CD8-positive, alpha-beta memory T cell (primary cell): Measurements from ENCODE around the gene MORC4. TPM values are rescaled to one million over a fixed set of nuclear protein-coding genes. Genes with fewer than 3 reads are reported as not detected.

Source experiments
- CTCF ChIA-PET: fragments of 350-600 bp; sonication (Branson Sonifier 250); formaldehyde crosslinking; loops from one replicate; lab custom pipeline; 2021; ENCODE audit warnings: antibody characterized with exemption; lab: Charles Lee
- POLR2A ChIA-PET: fragments of 350-600 bp; sonication (Branson Sonifier 250); formaldehyde crosslinking; loops from one replicate; lab custom pipeline; 2021; ENCODE audit warnings: antibody characterized with exemption; lab: Charles Lee
- DNase-seq, 5 donors: peaks; one replicate each; pipeline versions ENCODE4 v3.0.0 to v3.0.0-alpha.2; 2020 to 2022; ENCODE audit warnings: mixed read lengths in 1 of 5
- H3K27ac ChIP-seq: one replicate; pipeline ENCODE4 v1.7.0; 2013; ENCODE audit warnings: low read depth, mild to moderate bottlenecking, low read length, moderate library complexity
- H3K27me3 ChIP-seq: 2 replicates; pipeline ENCODE4 v1.7.0; 2013; ENCODE audit warnings: low read length, mild to moderate bottlenecking; ENCODE audit not compliant: insufficient read depth, poor library complexity, severe bottlenecking
- H3K36me3 ChIP-seq: 2 replicates; pipeline ENCODE4 v1.7.0; 2013; ENCODE audit warnings: mild to moderate bottlenecking, low read length, moderate library complexity; ENCODE audit not compliant: insufficient read depth
- H3K4me1 ChIP-seq: 2 replicates; pipeline ENCODE4 v1.7.0; 2013; ENCODE audit warnings: mild to moderate bottlenecking, low read length, moderate library complexity; ENCODE audit not compliant: insufficient read depth
- H3K4me3 ChIP-seq: 2 replicates; pipeline ENCODE4 v1.7.0; 2013; ENCODE audit warnings: mild to moderate bottlenecking, low read length
- H3K9me3 ChIP-seq: 2 replicates; pipeline ENCODE4 v1.7.0; 2013; ENCODE audit warnings: mild to moderate bottlenecking, low read length
- H3K27ac Mint-ChIP-seq, 8 donors: one replicate each; pipeline ENCODE4 v1.8.0; 2020 to 2021; ENCODE audit warnings: mixed read lengths in 8 of 8, mild to moderate bottlenecking in 6 of 8, inconsistent platforms in 3 of 8, moderate library complexity in 3 of 8
- H3K27me3 Mint-ChIP-seq, 2 donors: one replicate each; pipeline ENCODE4 v1.8.0; 2020 to 2021; ENCODE audit warnings: mixed read lengths in 2 of 2, mild to moderate bottlenecking in 1 of 2, moderate library complexity in 1 of 2
- H3K36me3 Mint-ChIP-seq, 3 donors: one replicate each; pipeline ENCODE4 v1.8.0; 2020 to 2021; ENCODE audit warnings: mixed read lengths in 3 of 3, inconsistent platforms in 1 of 3, mild to moderate bottlenecking in 1 of 3
- H3K4me1 Mint-ChIP-seq, 3 donors: one replicate each; pipeline ENCODE4 v1.8.0; 2020 to 2021; ENCODE audit warnings: mixed read lengths in 3 of 3, inconsistent platforms in 1 of 3, mild to moderate bottlenecking in 1 of 3
- H3K4me3 Mint-ChIP-seq, 7 donors: one replicate each; pipeline ENCODE4 v1.8.0; 2020 to 2021; ENCODE audit warnings: mixed read lengths in 7 of 7, mild to moderate bottlenecking in 6 of 7, moderate library complexity in 4 of 7, inconsistent platforms in 2 of 7
- H3K9me3 Mint-ChIP-seq, 5 donors: one replicate each; pipeline ENCODE4 v1.8.0; 2020 to 2022; ENCODE audit warnings: mixed read lengths in 5 of 5, mild to moderate bottlenecking in 3 of 5, moderate library complexity in 2 of 5, inconsistent platforms in 1 of 5
- polyA plus RNA-seq: library from polyadenylated mRNA; unstranded; fragments of 300-500 nt; fragmentation: Illumina TruSeq; gene quantifications from one replicate; pipeline ENCODE4 v1.2.3, GENCODE V29; 2021
- total RNA-seq, 2 experiments: library from RNA; stranded (reverse); gene quantifications; one replicate each; pipeline ENCODE4 v1.2.3, GENCODE V29; 2021

MORC4 gene
- total and polyA plus RNA-seq, 3 experiments from 2014 or later = 4.7 to 11.3 (median 10.0) TPM

DNA sequence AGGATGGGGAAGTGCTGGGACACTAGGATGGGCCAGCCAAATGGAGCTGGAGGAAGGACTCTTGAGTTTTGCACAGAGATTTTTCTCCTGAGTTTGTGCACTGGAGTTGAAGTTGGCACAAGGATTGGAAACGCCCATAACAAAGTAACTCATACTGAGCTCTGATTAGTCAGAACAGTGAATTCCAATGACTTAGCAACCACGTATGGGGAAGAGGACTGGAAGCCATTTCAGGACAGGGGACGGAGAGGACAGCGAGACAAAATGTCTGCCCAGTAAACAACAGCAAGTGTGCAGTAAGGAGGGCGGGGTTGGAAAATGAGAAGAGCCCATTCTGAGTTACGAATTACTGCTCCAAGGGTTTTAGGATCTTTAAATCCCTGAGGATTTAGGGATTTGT lies 102.8 kb downstream of the MORC4 start:
- peaks cover 4 to 10% of the 10 kb centered on the region in 2 donors for H3K27me3 Mint-ChIP-seq
- ChIA-PET CTCF (interaction anchor here (1.1 to 1.6 kb wide), 3 partner anchors 9 to 996 kb away, joined by 3 to 4 read pairs (median 3); no protein-coding TSS in a partner anchor), POLR2A (no interaction called here)
- H3K4me3 Mint-ChIP-seq = no peak overlapping the region
- Histone ChIP-seq H3K27ac (no peak overlapping the region), H3K27me3 (no peaks in the 10 kb centered on the region), H3K4me1 (no peaks in the 10 kb centered on the region), H3K36me3 (no peaks in the 10 kb centered on the region), H3K4me3 (no peak overlapping the region), H3K9me3 (no peaks in the 10 kb centered on the region)
- no peaks in the 10 kb centered on the region for H3K9me3 Mint-ChIP-seq
- no peaks in the 10 kb centered on the region for H3K4me1 Mint-ChIP-seq
- DNase-seq = no peak
- no peak overlapping the region for H3K27ac Mint-ChIP-seq
- H3K36me3 Mint-ChIP-seq = no peaks in the 10 kb centered on the region

DNA sequence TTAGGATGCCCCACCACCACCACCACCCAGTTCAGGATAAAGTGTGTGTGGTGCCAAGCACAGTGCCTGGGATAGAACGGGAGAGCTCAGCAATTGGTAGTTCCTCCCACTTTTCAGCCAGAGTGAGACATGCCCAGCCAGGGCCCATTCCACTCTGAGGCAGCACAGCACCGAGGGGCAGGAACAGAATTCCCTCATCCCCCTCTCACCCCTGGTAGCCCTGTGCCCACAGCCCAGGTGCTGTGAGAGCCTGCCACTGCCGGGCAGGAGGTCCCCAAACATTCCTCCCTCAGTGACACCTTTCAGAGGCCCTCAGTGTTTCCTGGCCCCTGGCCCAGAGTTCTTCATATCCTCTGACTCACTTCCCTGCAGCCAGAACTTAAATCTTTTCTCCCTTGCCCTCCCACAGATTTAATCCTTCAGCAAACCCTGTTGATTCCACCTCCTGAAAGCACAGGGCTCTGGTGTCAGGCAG lies 105.0 kb downstream of the MORC4 start:
- Mint-ChIP-seq H3K4me1 (no peaks in the 10 kb centered on the region), H3K9me3 (no peaks in the 10 kb centered on the region), H3K27ac (no peak overlapping the region), H3K4me3 (no peak overlapping the region), H3K36me3 (no peaks in the 10 kb centered on the region), H3K27me3 (peaks cover 13 to 15% of the 10 kb centered on the region in 2 donors)
- Histone ChIP-seq H3K36me3 (no peaks in the 10 kb centered on the region), H3K4me3 (no peak overlapping the region), H3K9me3 (no peaks in the 10 kb centered on the region), H3K27ac (no peak overlapping the region), H3K27me3 (no peaks in the 10 kb centered on the region), H3K4me1 (no peaks in the 10 kb centered on the region)
- ChIA-PET CTCF (interaction anchor here (1.1 to 1.3 kb wide), 2 partner anchors 12 to 58 kb away, joined by 4 to 5 read pairs; no protein-coding TSS in a partner anchor), POLR2A (no interaction called here)
- no peak for DNase-seq

DNA sequence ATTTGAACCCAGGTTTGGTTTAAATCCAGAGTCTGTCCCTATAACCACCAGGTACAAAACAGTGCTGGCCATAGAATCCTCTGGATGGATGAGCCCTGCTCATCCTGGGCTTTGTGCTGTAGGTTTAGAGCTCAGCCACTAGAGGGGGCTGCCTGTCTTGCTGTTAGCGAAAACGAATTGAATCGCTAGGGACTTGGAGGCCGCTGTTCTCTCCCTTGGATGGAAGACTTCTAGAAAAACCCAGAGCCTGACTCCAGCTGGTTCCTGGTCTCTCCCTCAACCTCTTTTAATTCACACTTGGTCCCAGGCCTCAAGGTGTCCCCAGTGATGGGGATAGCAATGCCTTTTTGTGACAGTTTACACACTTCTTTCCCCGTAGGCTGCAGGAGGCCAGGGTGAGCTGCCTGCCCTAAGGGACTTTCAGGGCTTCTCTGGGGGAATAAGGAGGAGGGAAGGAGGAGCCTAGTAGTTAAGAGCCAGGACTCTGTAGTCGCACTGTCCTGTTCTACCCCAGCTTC lies 105.6 kb downstream of the MORC4 start:
- Mint-ChIP-seq H3K4me3 (no peak overlapping the region), H3K27me3 (peaks cover 13 to 16% of the 10 kb centered on the region in 2 donors), H3K36me3 (no peaks in the 10 kb centered on the region), H3K9me3 (no peaks in the 10 kb centered on the region), H3K4me1 (no peaks in the 10 kb centered on the region), H3K27ac (no peak overlapping the region)
- Histone ChIP-seq H3K9me3 (no peaks in the 10 kb centered on the region), H3K27ac (no peak overlapping the region), H3K27me3 (no peaks in the 10 kb centered on the region), H3K4me1 (no peaks in the 10 kb centered on the region), H3K36me3 (no peaks in the 10 kb centered on the region), H3K4me3 (no peak overlapping the region)
- ChIA-PET CTCF (interaction anchor here (1.1 to 1.3 kb wide), 2 partner anchors 12 to 58 kb away, joined by 4 to 5 read pairs; no protein-coding TSS in a partner anchor), POLR2A (no interaction called here)
- peak; percentile 3 to 59 (median 30) for DNase-seq

DNA sequence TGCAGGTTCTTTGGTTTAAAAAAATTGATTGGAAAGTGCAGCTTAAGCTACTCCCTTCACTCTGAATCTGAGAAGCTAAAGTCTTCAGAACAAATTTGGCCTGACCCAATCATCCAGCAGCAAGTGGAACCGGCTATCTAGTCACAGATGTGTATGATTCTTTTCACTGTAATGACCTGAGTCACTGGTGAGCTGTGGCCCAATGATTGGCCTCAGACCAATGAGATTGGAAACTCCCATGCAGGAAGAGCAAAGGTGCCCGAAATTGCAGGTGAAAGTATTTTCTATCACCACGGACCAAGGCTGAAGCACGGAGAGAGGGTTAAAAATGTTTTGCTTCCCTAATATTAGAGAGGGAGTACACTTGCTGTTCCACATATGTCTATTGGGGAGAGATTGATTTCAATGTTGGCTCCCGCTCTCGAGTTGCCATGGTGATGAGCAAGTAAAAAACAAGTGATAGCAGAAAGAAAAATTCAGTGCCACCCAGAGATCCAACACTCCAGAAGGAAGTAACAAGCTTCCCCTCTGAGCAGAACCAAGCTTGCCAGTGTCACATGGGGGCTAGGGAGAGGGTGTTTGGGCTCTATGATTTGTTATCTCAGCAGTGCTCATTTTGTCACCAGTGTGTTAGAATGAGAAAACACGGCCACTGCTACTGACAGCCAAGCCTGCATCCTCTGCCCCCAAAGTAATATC lies 108.1 kb downstream of the MORC4 start:
- no peaks in the 10 kb centered on the region for H3K4me1 ChIP-seq
- H3K36me3 ChIP-seq = no peaks in the 10 kb centered on the region
- no peak for DNase-seq
- H3K9me3 ChIP-seq = no peaks in the 10 kb centered on the region
- H3K27ac ChIP-seq = no peak overlapping the region
- CTCF ChIA-PET = no interaction called here
- H3K27me3 Mint-ChIP-seq = peaks cover 23 to 26% of the 10 kb centered on the region in 2 donors
- H3K9me3 Mint-ChIP-seq = peaks cover 0 to 1% (median 0%) of the 10 kb centered on the region in 5 donors
- no peaks in the 10 kb centered on the region for H3K4me1 Mint-ChIP-seq
- no peak overlapping the region for H3K27ac Mint-ChIP-seq
- no peaks in the 10 kb centered on the region for H3K27me3 ChIP-seq
- POLR2A ChIA-PET = no interaction called here
- H3K4me3 Mint-ChIP-seq = no peak overlapping the region
- no peak overlapping the region for H3K4me3 ChIP-seq
- no peaks in the 10 kb centered on the region for H3K36me3 Mint-ChIP-seq

Other genes with a start within 250 kb of the MORC4 start
- gene TBC1D8B, start 197.5 kb downstream of the MORC4 start, total RNA-seq = 1 to 10 TPM; 1.1 to 1.5 TPM
- gene TBC1D8B, start 197.5 kb downstream of the MORC4 start, polyA plus RNA-seq = 0.48 TPM
- gene RIPPLY1, start 96.9 kb downstream of the MORC4 start, total RNA-seq = not detected
- not detected for gene RIPPLY1, start 96.9 kb downstream of the MORC4 start, polyA plus RNA-seq
- not detected for gene CLDN2, start 79.8 kb downstream of the MORC4 start, total RNA-seq
- not detected for gene CLDN2, start 79.8 kb downstream of the MORC4 start, polyA plus RNA-seq
- gene RBM41, start 118.6 kb upstream of the MORC4 start, total RNA-seq = 10 to 100 TPM; 10.5 to 11.9 TPM
- 18.6 TPM for gene RBM41, start 118.6 kb upstream of the MORC4 start, polyA plus RNA-seq
- 1 to 10 TPM; 1.8 to 2.6 TPM for gene NUP62CL, start 206.2 kb upstream of the MORC4 start, total RNA-seq
- 2.0 TPM for gene NUP62CL, start 206.2 kb upstream of the MORC4 start, polyA plus RNA-seq
- not detected for gene DNAAF6, start 206.4 kb upstream of the MORC4 start, total RNA-seq
- gene DNAAF6, start 206.4 kb upstream of the MORC4 start, polyA plus RNA-seq = not detected